Thyroid gland (tissue), 4 donors: ENCODE results near the gene TLL1.

Experiments used
- CTCF ChIP-seq, 6 experiments: fragments of 200-600 bp in 3 of 6; fragments of 450-650 bp in 3 of 6; sonication (generic) in 3 of 6; IDR thresholded peaks; one replicate each; pipeline ENCODE4 v1.5.1; 2016 to 2019; ENCODE audit warnings: antibody characterized with exemption in 6 of 6, mild to moderate bottlenecking in 2 of 6, inconsistent platforms in 1 of 6, moderate library complexity in 1 of 6
- POLR2A ChIP-seq, 2 donors: fragments of 450-650 bp; IDR thresholded peaks; one replicate each; pipeline ENCODE4 v1.6.1; 2017; ENCODE audit warnings: antibody characterized with exemption in 2 of 2, mild to moderate bottlenecking in 2 of 2, moderate library complexity in 1 of 2

- no peak for TF ChIP-seq CTCF (IDR thresholded peaks at IDR 0.05)
- no peak for TF ChIP-seq POLR2A (IDR thresholded peaks at IDR 0.05)
Measured at GRCh38 chr4:165927366-165927765, 54.3 kb downstream of the TLL1 start.
